B cell (primary cell): ENCODE measurements around the gene CT45A2. TPM values are rescaled to one million over a fixed set of nuclear protein-coding genes. Genes with fewer than 3 reads are reported as not detected.
"Not testable (repeated sequence)": the region's sequence is repeated elsewhere in the genome, so short reads cannot be mapped to it uniquely, and the experiment has no call there.

ENCODE experiments used
- ATAC-seq: fragments of 200-7000 bp; cut with Tn5 transposase; one replicate; pipeline ENCODE4 v1.10.0; 2021; ENCODE audit warnings: low read depth, mild to moderate bottlenecking, moderate number of reproducible peaks, moderate library complexity
- CTCF ChIA-PET: fragments of 350-600 bp; sonication (Branson Sonifier 250); formaldehyde crosslinking; loops from one replicate; lab custom pipeline; 2021; ENCODE audit warnings: antibody characterized with exemption, inconsistent platforms; lab: Charles Lee
- POLR2A ChIA-PET: fragments of 350-600 bp; sonication (Branson Sonifier 250); formaldehyde crosslinking; loops from one replicate; lab custom pipeline; 2021; ENCODE audit warnings: antibody characterized with exemption; lab: Charles Lee
- DNase-seq: peaks from one replicate; pipeline ENCODE4 v3.0.0; 2013
- H2AFZ ChIP-seq: 2 replicates; pipeline ENCODE4 v1.6.1; 2012; ENCODE audit warnings: mild to moderate bottlenecking, low read depth, low read length; ENCODE audit not compliant: insufficient read depth, poor library complexity, severe bottlenecking
- H3K27ac ChIP-seq, 2 donors: 1 replicate in 1 of 2; 2 replicates in 1 of 2; pipeline ENCODE4 v1.5.1; 2012 to 2013; ENCODE audit warnings: low read length in 2 of 2, mild to moderate bottlenecking in 2 of 2, moderate library complexity in 1 of 2
- H3K27me3 ChIP-seq, 4 experiments: fragments of 200-600 bp in 1 of 4; sonication (generic) in 1 of 4; replicated peaks in 1 of 4; 1 replicate in 2 of 4; 2 replicates in 2 of 4; pipeline versions ENCODE4 v1.6.1 to v1.7.0; 2013 to 2016; ENCODE audit warnings: low read length in 3 of 4, mild to moderate bottlenecking in 2 of 4, mixed read lengths in 1 of 4, moderate library complexity in 1 of 4; ENCODE audit not compliant: insufficient read depth in 4 of 4, control insufficient read depth in 3 of 4; ENCODE audit errors: control extremely low read depth in 1 of 4
- H3K36me3 ChIP-seq, 2 experiments: replicated peaks in 1 of 2; 1 replicate in 1 of 2; 2 replicates in 1 of 2; pipeline versions ENCODE4 v1.6.1 to v1.7.1; 2013; ENCODE audit warnings: low read length in 1 of 2; ENCODE audit not compliant: insufficient read depth in 2 of 2, control insufficient read depth in 1 of 2; ENCODE audit errors: control extremely low read depth in 1 of 2, extremely low read depth in 1 of 2
- H3K4me1 ChIP-seq, 2 donors: fragments of 200-600 bp in 1 of 2; sonication (generic) in 1 of 2; 1 replicate in 1 of 2; 2 replicates in 1 of 2; pipeline versions ENCODE4 v1.5.1 to v1.6.1; 2013 to 2017; ENCODE audit warnings: low read length in 2 of 2; ENCODE audit not compliant: control insufficient read depth in 2 of 2, insufficient read depth in 2 of 2
- H3K4me2 ChIP-seq: replicated peaks from 2 replicates; pipeline ENCODE3; 2012; ENCODE audit warnings: mild to moderate bottlenecking, low read depth, low read length; ENCODE audit not compliant: poor library complexity, severe bottlenecking
- H3K4me3 ChIP-seq, 5 experiments: fragments of 200-600 bp in 1 of 5; sonication (generic) in 1 of 5; 1 replicate in 3 of 5; 2 replicates in 2 of 5; pipeline versions ENCODE4 v1.5.1 to v1.7.0; 2011 to 2016; ENCODE audit warnings: low read length in 4 of 5, mild to moderate bottlenecking in 4 of 5, low read depth in 2 of 5, control low read depth in 1 of 5, moderate library complexity in 1 of 5; ENCODE audit not compliant: insufficient read depth in 1 of 5; ENCODE audit errors: control extremely low read depth in 1 of 5, extremely low read depth in 1 of 5
- H3K79me2 ChIP-seq: fragments of 200-600 bp; sonication (generic); one replicate; pipeline ENCODE4 v1.6.0; 2016; ENCODE audit warnings: low read length; ENCODE audit not compliant: control insufficient read depth, insufficient read depth
- H3K9ac ChIP-seq: fragments of 200-600 bp; sonication (generic); 2 replicates; pipeline ENCODE4 v1.6.1; 2017; ENCODE audit warnings: mild to moderate bottlenecking, low read length, moderate library complexity
- H3K9me3 ChIP-seq, 3 donors: one replicate each; pipeline versions ENCODE4 v1.6.1 to v1.7.1; 2013; ENCODE audit warnings: low read length in 2 of 3; ENCODE audit not compliant: control insufficient read depth in 2 of 3, insufficient read depth in 1 of 3; ENCODE audit errors: control extremely low read depth in 1 of 3
- H4K20me1 ChIP-seq: 2 replicates; pipeline ENCODE4 v1.6.0; 2012; ENCODE audit warnings: mild to moderate bottlenecking, low read length; ENCODE audit not compliant: insufficient read depth, control insufficient read depth, poor library complexity, severe bottlenecking
- H3K27ac Mint-ChIP-seq: one replicate; pipeline ENCODE4 v1.8.0; 2021; ENCODE audit warnings: mixed read lengths
- H3K27me3 Mint-ChIP-seq: one replicate; pipeline ENCODE4 v1.8.0; 2021; ENCODE audit warnings: mixed read lengths
- H3K4me1 Mint-ChIP-seq: one replicate; pipeline ENCODE4 v1.8.0; 2021; ENCODE audit warnings: mixed read lengths
- H3K4me3 Mint-ChIP-seq: one replicate; pipeline ENCODE4 v1.8.0; 2021; ENCODE audit warnings: mixed read lengths
- H3K9me3 Mint-ChIP-seq: one replicate; pipeline ENCODE4 v1.8.0; 2022; ENCODE audit warnings: mixed read lengths; ENCODE audit not compliant: insufficient read depth
- WGBS: methylation state at CpG from one replicate; pipeline ENCODE4 v1.1.5; 2013; ENCODE audit warnings: missing lambda C conversion rate; ENCODE audit not compliant: insufficient coverage; 5-methylcytosine and 5-hydroxymethylcytosine counted together
- intact Hi-C: fragments of 100-400 bp; cut with micrococcal nuclease; formaldehyde crosslinking; loops from one replicate; pipeline ENCODE4 v1.10.0; 2022
- polyA plus RNA-seq: library from polyadenylated mRNA; depleted of rRNA; stranded (reverse); fragments of >200 nt; gene quantifications from 2 replicates; pipeline ENCODE4 v1.2.3, GENCODE V29; 2012
- total RNA-seq, 2 donors: library from RNA; stranded (reverse); fragments of 120-200 nt in 1 of 2; gene quantifications; 1 replicate in 1 of 2; 2 replicates in 1 of 2; pipeline versions ENCODE4 v1.2.3 to v1.2.4, GENCODE V29; 2013 to 2022

CT45A2 gene
- total and polyA plus RNA-seq, 2 donors (not counting 1 experiment from before 2014, with no cell fraction given), result not detected

DNA sequence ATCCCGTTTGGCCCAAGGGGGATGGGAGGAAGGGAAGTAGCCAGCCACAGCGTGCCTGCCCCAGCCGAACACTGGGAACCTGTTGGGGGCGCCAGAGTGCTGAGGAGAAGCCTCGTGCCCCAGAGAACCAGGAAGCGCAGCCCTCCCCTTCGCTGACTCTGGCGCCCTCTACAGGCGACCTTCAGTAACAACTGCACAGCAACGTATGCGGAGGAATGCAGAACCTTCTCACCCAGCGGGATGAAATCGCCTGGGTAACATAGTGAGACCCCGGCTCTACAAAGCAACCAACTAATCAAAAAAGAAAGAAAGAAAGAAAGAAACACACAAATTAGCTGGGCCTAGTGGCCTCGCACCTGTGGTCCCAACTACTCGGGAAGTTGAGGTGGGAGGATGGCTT, 34.4 kb downstream of the CT45A2 start, which contains the start of gene CT45A5:
Gene CT45A5 (minus strand): TSS at position 101 of the 400 bp plus-strand sequence. CDS start 3,774 bp downstream, outside the sequence.
- H3K4me1 Mint-ChIP-seq, H3K79me2 ChIP-seq, DNase-seq, H3K4me2 ChIP-seq, H3K27me3 ChIP-seq, H3K4me3 ChIP-seq, H3K4me3 Mint-ChIP-seq, H3K27ac Mint-ChIP-seq, POLR2A ChIA-PET, H2AFZ ChIP-seq, H3K4me1 ChIP-seq, H3K9me3 ChIP-seq, H4K20me1 ChIP-seq, H3K9ac ChIP-seq, CTCF ChIA-PET, H3K27ac ChIP-seq, intact Hi-C loops, H3K27me3 Mint-ChIP-seq, H3K36me3 ChIP-seq, H3K9me3 Mint-ChIP-seq, ATAC-seq: not testable (repeated sequence)
- WGBS, result no CpG with 5 or more reads among the region's 16 CpGs

GRCh38 chrX:135768091-135768490, 51.7 kb downstream of the CT45A2 start, which contains the start of gene CT45A3:
TSS of gene CT45A3 (minus strand) at chrX:135768191. CDS start at chrX:135764444, 3,747 bp downstream.
- H3K27me3 Mint-ChIP-seq, POLR2A ChIA-PET, H3K27ac Mint-ChIP-seq: not testable (repeated sequence)

More at GRCh38 chrX:135768091-135768490, 51.7 kb downstream of the CT45A2 start, which contains the start of gene CT45A3:
- H4K20me1 ChIP-seq, ATAC-seq, H3K9me3 ChIP-seq, H3K4me3 Mint-ChIP-seq, H3K4me1 ChIP-seq, DNase-seq, H3K27ac ChIP-seq, H2AFZ ChIP-seq, H3K27me3 ChIP-seq, H3K4me1 Mint-ChIP-seq, CTCF ChIA-PET, H3K9ac ChIP-seq, H3K79me2 ChIP-seq, H3K36me3 ChIP-seq, H3K4me2 ChIP-seq, intact Hi-C loops, H3K4me3 ChIP-seq, H3K9me3 Mint-ChIP-seq: not testable (repeated sequence)
- no CpG with 5 or more reads among the region's 17 CpGs for WGBS

Other genes with a start within 250 kb of the CT45A2 start
- not detected in 2 replicates for gene CT45A1, start 106.4 kb downstream of the CT45A2 start, total RNA-seq
- not detected in 2 replicates for gene CT45A1, start 106.4 kb downstream of the CT45A2 start, polyA plus RNA-seq
- gene CT45A3, start 51.8 kb downstream of the CT45A2 start, total RNA-seq, result not detected in 2 replicates
- not detected in 2 replicates for gene CT45A3, start 51.8 kb downstream of the CT45A2 start, polyA plus RNA-seq
- gene CT45A5, start 34.5 kb downstream of the CT45A2 start, total RNA-seq, result not detected in 2 replicates
- not detected in 2 replicates for gene CT45A5, start 34.5 kb downstream of the CT45A2 start, polyA plus RNA-seq
- gene CT45A6, start 17.2 kb downstream of the CT45A2 start, total RNA-seq, result not detected in 2 replicates
- gene CT45A6, start 17.2 kb downstream of the CT45A2 start, polyA plus RNA-seq, result not detected in 2 replicates
- gene CT45A7, start 17.3 kb upstream of the CT45A2 start, total RNA-seq, result not detected in 2 replicates
- gene CT45A7, start 17.3 kb upstream of the CT45A2 start, polyA plus RNA-seq, result not detected in 2 replicates
- gene CT45A8, start 34.5 kb upstream of the CT45A2 start, total RNA-seq, result not detected in 2 replicates
- gene CT45A8, start 34.5 kb upstream of the CT45A2 start, polyA plus RNA-seq, result not detected in 2 replicates
- gene CT45A9, start 51.8 kb upstream of the CT45A2 start, total RNA-seq, result not detected in 2 replicates
- not detected in 2 replicates for gene CT45A9, start 51.8 kb upstream of the CT45A2 start, polyA plus RNA-seq
- gene CT45A10, start 73.4 kb upstream of the CT45A2 start, total RNA-seq, result not detected in 2 replicates
- not detected in 2 replicates for gene CT45A10, start 73.4 kb upstream of the CT45A2 start, polyA plus RNA-seq
- gene SAGE1, start 73.7 kb upstream of the CT45A2 start, total RNA-seq, result not detected in 2 replicates
- 0.18 TPM in 1 of 2 replicates, not detected in the other for gene SAGE1, start 73.7 kb upstream of the CT45A2 start, polyA plus RNA-seq
- gene MMGT1, start 154.0 kb upstream of the CT45A2 start, total RNA-seq, result 24.4 and 25.1 TPM in 2 replicates
- 7.9 and 18.5 TPM in 2 replicates for gene MMGT1, start 154.0 kb upstream of the CT45A2 start, polyA plus RNA-seq
- 14.5 and 15.2 TPM in 2 replicates for gene SLC9A6, start 165.4 kb upstream of the CT45A2 start, total RNA-seq
- gene SLC9A6, start 165.4 kb upstream of the CT45A2 start, polyA plus RNA-seq, result 3.1 and 6.3 TPM in 2 replicates